HAP-1 (cell line): ENCODE data around the gene PNPO.
A peak's percentile ranks its signal among the peaks of the same experiment; 100 is the strongest.

Experiments
- DNase-seq, 2 experiments: peaks; one replicate each; pipeline ENCODE4 v3.0.0-alpha.2; 2016 to 2020; ENCODE audit warnings: low spot score in 2 of 2
- H3K27me3 ChIP-seq: fragments of 250-450 bp; sonication (Bioruptor Pico); 2 replicates; pipeline ENCODE4 v1.5.1; 2020; ENCODE audit warnings: low read depth, mild to moderate bottlenecking, moderate library complexity
- H3K36me3 ChIP-seq: fragments of 250-450 bp; sonication (Bioruptor Pico); replicated peaks from 2 replicates; pipeline ENCODE4 v1.5.1; 2020; ENCODE audit warnings: mild to moderate bottlenecking
- H3K4me1 ChIP-seq: fragments of 250-450 bp; sonication (Bioruptor Pico); 2 replicates; pipeline ENCODE4 v1.5.1; 2020; ENCODE audit warnings: mild to moderate bottlenecking
- H3K4me3 ChIP-seq: fragments of 250-450 bp; sonication (Bioruptor Pico); 2 replicates; pipeline ENCODE4 v1.5.1; 2020; ENCODE audit warnings: mild to moderate bottlenecking, moderate library complexity
- H3K9me3 ChIP-seq: fragments of 250-450 bp; sonication (Bioruptor Pico); 2 replicates; pipeline ENCODE4 v1.5.1; 2020; ENCODE audit warnings: mild to moderate bottlenecking, moderate library complexity
- in situ Hi-C: fragments of 300-500 bp; cut with MboI; formaldehyde crosslinking; loops from 3 replicates; pipeline ENCODE4 v1.14.3; 2020; ENCODE audit warnings: low sequenced_read_pairs, inconsistent platforms, mixed read lengths

The PNPO gene

DNA sequence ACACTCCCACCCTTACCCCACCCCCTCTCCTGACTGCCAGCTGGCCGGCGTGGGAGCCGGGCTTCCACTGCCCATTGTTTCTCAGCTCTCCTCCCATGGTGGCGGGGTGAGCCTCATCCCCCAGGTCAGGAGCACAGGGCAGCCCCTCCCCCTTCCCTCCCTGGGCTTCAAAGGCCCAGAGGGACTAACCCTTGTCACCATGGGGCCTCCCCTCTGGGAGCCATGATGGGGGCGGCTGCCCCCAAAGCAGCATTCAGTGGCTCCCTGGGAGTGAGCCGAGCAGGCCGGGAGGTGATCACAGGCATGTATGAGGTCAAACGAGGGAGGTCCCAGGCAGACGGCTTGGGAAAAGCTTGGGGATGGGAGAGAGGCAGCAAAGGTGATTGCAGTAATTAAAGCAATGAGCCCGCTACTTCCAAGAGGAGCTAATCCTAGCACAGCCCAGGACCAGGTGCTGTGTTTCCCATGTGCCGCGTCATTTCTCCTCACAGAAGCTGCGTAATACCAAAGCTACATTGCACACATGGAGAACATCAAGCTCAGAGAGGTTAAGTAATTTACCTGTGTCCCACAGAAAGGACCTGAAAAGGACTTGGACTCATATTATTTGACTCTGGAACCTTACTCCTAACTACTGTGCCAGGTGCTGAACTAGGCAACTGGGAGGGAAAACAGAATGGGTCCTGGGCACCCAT lies 54.0 kb downstream of the PNPO start:
- H3K9me3 ChIP-seq = no peaks in the 10 kb centered on the region
- H3K27me3 ChIP-seq = no peaks in the 10 kb centered on the region
- no peak overlapping the region for H3K4me3 ChIP-seq
- H3K4me1 ChIP-seq = peaks cover 8% of the 10 kb centered on the region
- peak in 1 of 2 experiments; percentile 35 for DNase-seq
- in situ Hi-C loops = no loop called here
- no peaks in the 10 kb centered on the region for H3K36me3 ChIP-seq

DNA sequence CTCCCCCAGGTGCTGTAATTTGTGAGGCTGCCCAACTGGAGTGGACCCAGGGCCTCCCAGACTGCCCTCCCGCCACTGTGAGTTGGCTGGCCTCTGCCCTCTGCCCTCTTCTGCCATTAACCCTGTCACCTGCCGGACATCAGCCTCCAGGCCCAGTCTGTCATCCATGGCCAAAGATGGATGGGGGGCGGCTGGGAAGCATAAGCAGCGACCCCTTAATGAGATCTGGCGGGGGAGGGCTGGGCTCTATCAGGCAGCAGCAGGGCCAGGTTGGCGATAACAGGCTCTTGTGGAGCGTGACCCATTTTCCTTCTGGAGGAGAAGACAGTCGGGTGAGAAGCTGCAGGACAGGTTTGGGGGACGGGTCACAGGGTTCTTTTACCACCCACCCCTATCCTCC lies 54.8 kb downstream of the PNPO start:
- Histone ChIP-seq H3K4me3 (no peak overlapping the region), H3K9me3 (no peaks in the 10 kb centered on the region), H3K4me1 (peaks cover 8% of the 10 kb centered on the region), H3K27me3 (no peaks in the 10 kb centered on the region), H3K36me3 (no peaks in the 10 kb centered on the region)
- in situ Hi-C loops = no loop called here
- DNase-seq = no peak

DNA sequence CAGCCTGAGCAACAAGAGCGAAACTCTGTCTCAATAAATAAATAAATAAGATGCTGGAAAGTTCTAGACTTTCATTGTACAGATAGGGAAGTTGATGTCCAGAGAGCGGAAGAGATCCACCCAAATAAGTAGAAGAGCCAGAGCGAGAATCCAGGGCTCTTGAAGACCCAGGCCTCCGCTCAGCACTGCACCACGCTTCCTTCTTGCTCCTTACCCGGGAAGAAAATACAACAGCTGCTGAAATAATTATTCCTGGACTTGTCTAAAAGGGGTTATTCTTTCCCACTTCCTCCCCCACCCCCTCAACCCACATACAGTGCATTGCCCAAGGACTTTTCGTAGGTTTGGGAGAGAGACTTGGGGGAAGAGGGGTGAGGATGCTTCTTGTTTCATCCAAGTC lies 56.2 kb downstream of the PNPO start:
- DNase-seq = no peak
- Histone ChIP-seq H3K4me1 (peaks cover 14% of the 10 kb centered on the region), H3K4me3 (no peak overlapping the region), H3K27me3 (no peaks in the 10 kb centered on the region), H3K9me3 (no peaks in the 10 kb centered on the region), H3K36me3 (no peaks in the 10 kb centered on the region)
- in situ Hi-C loops = no loop called here

DNA sequence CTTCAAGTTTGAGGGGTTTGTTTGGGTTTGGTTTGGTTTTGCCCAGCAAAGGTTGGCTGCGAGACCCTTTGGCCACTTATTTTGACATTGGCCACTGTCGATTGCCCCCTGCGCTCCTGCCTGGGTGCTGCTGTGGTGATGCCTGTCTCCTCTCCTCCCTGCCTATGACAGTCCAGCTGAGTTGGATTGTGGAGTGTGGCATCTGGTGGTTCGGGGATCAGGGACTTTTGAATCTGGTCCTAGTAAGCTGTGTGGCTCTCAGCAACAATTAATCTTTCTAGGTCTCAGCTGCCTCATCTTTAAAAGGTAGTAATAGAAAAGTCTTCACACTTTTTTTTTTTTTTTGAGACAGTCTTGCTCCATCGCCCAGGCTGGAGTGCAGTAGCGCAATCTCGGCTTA lies 56.7 kb downstream of the PNPO start:
- no peaks in the 10 kb centered on the region for H3K9me3 ChIP-seq
- H3K4me3 ChIP-seq = no peak overlapping the region
- in situ Hi-C loops = no loop called here
- H3K4me1 ChIP-seq = peaks cover 18% of the 10 kb centered on the region
- no peaks in the 10 kb centered on the region for H3K36me3 ChIP-seq
- no peaks in the 10 kb centered on the region for H3K27me3 ChIP-seq
- no peak for DNase-seq
